GM12801 (cell line): Measurements from ENCODE around the gene CRACR2A.

Experiments
- CTCF ChIP-seq: IDR thresholded peaks from one replicate; pipeline ENCODE4 v1.5.1; 2011; ENCODE audit warnings: control low read depth; ENCODE audit not compliant: insufficient read length; ENCODE audit errors: extremely low read depth

Gene CRACR2A

GRCh38 chr12:3672113-3672509 lies 80.8 kb downstream of the CRACR2A start:
- no peak for TF ChIP-seq CTCF

DNA sequence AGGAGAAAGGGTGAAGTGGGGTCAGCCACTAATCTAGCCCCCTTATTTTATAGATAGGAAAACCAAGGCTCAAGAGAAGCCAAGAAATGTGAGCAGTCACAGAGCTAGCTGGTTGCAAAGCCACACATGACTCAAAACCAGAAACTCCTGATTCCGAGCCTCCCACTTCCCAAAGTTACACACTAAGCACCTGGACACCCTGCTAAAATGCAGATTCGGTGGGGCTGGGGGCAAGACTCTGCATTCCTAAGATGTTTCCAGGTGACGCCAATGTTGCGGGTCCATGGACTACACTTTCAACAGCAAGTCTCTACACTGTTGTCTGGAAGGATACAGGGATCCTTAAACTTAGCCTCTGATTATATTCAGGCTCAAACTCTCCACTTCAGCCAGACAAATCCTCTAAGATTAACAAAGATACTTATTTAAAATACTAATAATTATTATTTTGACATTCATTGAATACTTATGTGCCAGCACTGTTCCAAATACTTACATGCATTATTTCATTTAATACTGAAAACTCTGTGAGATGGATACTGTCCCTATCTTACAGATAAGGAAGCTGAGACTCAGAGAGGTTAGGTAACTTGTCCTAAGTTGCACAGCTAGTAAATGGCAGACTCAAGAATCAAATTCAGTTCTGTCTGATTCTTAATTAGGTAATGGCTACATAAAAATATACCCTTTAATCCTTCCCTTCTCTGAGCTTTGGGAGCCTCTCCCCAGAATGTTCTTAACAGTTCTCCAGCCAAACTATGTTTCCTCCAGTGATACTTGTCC lies 81.4 kb downstream of the CRACR2A start:
- TF ChIP-seq CTCF, result no peak

DNA sequence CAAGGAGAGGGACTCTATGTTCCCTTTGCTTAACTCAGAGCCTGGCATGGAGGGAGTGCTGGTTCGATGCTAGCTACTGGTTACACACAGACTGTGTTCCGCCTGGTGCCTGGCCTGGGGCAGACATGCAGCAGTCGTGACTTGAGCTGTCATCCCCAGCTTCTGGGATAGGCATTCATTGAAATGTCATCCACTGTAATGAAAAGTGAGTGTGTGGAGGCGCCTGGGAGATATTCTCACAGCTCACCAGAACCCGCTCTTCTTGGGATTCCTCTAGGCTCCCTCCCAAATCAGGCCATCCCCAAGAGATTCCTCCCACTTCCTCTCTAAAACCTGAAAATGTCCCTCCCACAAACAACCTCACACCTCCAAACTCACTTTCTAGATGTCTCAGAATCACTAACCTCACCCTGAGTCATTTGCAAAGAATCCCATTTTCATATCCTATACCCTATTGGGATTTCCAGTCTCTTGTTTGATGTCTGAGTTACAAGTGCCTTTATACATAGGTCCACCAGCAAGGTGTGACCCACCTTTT lies 82.8 kb downstream of the CRACR2A start:
- TF ChIP-seq CTCF, result no peak

DNA sequence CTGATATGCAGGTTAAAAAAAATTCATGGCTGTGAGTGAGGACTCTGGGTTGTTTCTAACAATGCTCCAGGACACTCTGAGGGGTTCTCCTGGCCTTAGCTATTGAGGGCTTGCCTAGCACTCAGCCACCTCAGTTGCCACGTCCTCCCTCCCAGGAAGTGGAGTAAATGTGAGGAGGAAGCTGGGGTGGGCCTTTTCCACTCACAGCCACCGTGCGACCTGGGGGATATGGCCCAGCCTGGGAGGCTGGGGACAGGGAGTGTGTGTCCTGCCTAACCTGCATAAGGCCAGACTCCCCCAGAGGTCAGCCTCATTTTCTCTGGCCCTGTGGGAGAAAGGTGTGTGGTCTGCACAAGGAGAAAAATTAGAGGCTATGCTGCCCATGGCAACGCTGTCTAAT lies 83.3 kb downstream of the CRACR2A start:
- no peak for TF ChIP-seq CTCF

DNA sequence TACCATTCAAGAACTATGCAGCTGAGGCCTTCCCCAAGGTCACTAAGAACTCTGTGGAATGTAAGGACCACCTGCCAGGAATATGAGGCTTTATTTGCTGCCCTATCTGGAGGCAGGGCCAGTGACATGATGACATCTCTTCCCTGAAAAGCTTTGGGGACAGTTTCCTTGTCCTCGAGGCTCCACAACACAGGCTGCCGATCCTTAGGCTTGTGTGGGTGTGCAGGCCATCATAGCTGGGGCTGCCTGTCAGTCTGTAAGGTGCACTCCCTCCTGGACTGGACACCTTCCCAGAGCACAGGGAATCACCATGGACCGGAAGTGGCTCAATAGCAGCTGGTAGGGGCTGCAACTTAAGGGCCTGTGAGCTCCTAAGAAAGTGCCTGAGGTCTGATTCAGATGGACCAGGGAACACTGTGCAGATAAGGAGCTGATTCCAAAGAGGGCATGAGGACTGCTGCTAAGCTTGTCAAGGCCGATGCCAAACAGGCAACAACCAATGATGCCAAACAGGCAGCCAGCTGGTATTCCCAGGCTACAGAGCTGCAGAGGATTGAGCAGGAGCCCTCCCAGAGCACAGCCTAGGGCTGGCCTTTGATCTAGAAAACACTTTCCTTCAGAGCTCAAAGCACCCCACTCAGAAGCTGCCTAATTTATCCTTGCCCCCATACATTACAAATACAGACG lies 84.3 kb downstream of the CRACR2A start:
- no peak for TF ChIP-seq CTCF

- TF ChIP-seq CTCF, result no peak
Observed at GRCh38 chr12:3667485-3667884, 85.4 kb downstream of the CRACR2A start.

DNA sequence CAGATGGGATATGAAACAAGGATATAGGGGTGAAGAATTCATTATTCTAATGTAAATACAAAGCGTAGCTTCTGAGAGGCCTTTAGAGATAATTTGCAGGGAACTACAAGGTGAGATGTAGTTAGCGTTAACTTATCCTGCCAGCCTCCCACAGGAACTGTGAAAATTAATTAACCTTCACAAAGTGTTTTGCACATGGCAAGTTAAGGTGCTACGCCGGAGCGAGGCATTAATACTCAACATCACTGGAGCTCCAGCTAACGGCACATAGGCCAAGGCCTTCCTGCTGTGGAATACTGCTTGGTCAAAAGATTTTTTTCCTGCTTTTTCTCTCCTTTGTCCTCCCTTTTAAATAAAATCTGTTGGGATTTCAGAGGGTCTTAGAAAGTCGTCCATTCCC lies 86.5 kb downstream of the CRACR2A start:
- TF ChIP-seq CTCF, result no peak
